ENCODE results near the gene NUDT16L1. TPM values are rescaled to one million over a fixed set of nuclear protein-coding genes. Genes with fewer than 3 reads are reported as not detected.

NUDT16L1 gene
- total RNA-seq, 1 experiment from 2014 or later, result 42.0 TPM

DNA sequence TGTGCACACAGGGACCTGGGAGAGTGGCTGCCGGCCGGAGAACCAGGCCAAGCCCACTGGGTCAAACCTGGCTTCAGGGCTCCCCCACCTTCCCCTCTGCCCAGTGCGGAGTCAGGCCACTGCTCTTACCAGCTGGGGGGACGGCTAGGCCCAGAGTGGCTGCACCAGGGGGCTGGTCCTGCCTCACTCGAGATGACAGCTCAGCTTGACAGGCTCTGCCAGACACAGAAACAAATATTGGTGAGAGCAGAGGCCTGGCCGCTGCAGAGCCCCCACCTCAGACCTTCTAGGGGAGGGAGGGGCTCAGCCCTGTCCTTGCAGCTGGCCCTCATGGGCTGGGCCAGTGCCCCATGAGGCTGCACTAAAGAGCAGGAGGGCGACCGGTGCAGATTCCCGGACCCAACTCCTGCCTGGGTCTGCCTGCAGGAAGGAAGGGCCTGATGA lies 4.5 kb downstream of the NUDT16L1 start:
- Mint-ChIP-seq H3K9me3 (no peaks in the 10 kb centered on the region), H3K36me3 (peaks cover 15% of the 10 kb centered on the region), H3K4me1 (no peaks in the 10 kb centered on the region), H3K4me3 (no peak overlapping the region), H3K27ac (no peak overlapping the region), H3K27me3 (ENCODE audit: low read depth) (no peaks in the 10 kb centered on the region)
- DNase-seq (ENCODE audit: low spot score), result no peak
- no peak for ATAC-seq
- TF ChIP-seq KAT7 (CRISPR knock-in tag; IDR thresholded peaks at IDR 0.05; ENCODE audit: borderline replicate concordance) (no peak), ZNF423 (CRISPR knock-in tag; IDR thresholded peaks at IDR 0.05) (no peak), TCF7 (CRISPR knock-in tag; IDR thresholded peaks at IDR 0.05; ENCODE audit: low read depth) (no peak), FOXP1 (CRISPR knock-in tag; IDR thresholded peaks at IDR 0.05; ENCODE audit: borderline replicate concordance) (no peak), FOXJ3 (CRISPR knock-in tag; IDR thresholded peaks at IDR 0.05; ENCODE audit: borderline replicate concordance) (no peak), SMAD4 (CRISPR knock-in tag; IDR thresholded peaks at IDR 0.05) (no peak), ZNF671 (CRISPR knock-in tag; IDR thresholded peaks at IDR 0.05) (no peak), CREM (CRISPR knock-in tag; IDR thresholded peaks at IDR 0.05) (no peak), ZNF121 (CRISPR knock-in tag; IDR thresholded peaks at IDR 0.05) (no peak), OVOL2 (CRISPR knock-in tag; IDR thresholded peaks at IDR 0.05; ENCODE audit: borderline replicate concordance) (no peak), ATF6 (CRISPR knock-in tag; IDR thresholded peaks at IDR 0.05) (no peak)
- TF ChIP-seq, protein P1, sequence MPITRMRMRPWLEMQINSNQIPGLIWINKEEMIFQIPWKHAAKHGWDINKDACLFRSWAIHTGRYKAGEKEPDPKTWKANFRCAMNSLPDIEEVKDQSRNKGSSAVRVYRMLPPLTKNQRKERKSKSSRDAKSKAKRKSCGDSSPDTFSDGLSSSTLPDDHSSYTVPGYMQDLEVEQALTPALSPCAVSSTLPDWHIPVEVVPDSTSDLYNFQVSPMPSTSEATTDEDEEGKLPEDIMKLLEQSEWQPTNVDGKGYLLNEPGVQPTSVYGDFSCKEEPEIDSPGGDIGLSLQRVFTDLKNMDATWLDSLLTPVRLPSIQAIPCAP (CRISPR knock-in tag; IDR thresholded peaks at IDR 0.05), result no peak
- TF ChIP-seq, protein P2, sequence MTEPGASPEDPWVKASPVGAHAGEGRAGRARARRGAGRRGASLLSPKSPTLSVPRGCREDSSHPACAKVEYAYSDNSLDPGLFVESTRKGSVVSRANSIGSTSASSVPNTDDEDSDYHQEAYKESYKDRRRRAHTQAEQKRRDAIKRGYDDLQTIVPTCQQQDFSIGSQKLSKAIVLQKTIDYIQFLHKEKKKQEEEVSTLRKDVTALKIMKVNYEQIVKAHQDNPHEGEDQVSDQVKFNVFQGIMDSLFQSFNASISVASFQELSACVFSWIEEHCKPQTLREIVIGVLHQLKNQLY (CRISPR knock-in tag; IDR thresholded peaks at IDR 0.05), result no peak
- TF ChIP-seq, protein P3, sequence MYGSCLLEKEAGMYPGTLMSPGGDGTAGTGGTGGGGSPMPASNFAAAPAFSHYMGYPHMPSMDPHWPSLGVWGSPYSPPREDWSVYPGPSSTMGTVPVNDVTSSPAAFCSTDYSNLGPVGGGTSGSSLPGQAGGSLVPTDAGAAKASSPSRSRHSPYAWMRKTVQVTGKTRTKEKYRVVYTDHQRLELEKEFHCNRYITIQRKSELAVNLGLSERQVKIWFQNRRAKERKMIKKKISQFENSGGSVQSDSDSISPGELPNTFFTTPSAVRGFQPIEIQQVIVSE (CRISPR knock-in tag; IDR thresholded peaks at IDR 0.05; ENCODE audit: borderline replicate concordance), result no peak
- TF ChIP-seq, protein P4, sequence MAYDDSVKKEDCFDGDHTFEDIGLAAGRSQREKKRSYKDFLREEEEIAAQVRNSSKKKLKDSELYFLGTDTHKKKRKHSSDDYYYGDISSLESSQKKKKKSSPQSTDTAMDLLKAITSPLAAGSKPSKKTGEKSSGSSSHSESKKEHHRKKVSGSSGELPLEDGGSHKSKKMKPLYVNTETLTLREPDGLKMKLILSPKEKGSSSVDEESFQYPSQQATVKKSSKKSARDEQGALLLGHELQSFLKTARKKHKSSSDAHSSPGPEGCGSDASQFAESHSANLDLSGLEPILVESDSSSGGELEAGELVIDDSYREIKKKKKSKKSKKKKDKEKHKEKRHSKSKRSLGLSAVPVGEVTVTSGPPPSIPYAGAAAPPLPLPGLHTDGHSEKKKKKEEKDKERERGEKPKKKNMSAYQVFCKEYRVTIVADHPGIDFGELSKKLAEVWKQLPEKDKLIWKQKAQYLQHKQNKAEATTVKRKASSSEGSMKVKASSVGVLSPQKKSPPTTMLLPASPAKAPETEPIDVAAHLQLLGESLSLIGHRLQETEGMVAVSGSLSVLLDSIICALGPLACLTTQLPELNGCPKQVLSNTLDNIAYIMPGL (CRISPR knock-in tag; IDR thresholded peaks at IDR 0.05), result no peak
- ChIA-PET POLR2A (interaction anchor here (1.8 kb wide), 1 partner anchor 15 kb away, joined by 4 read pairs; no protein-coding TSS in a partner anchor), CTCF (interaction anchor here (0.6 to 1.7 kb wide), 2 partner anchors 258 to 765 kb away, joined by 4 to 7 read pairs; no protein-coding TSS in a partner anchor)

GRCh38 chr16:4698321-4699045 lies 5.1 kb downstream of the NUDT16L1 start:
- no peak for DNase-seq (ENCODE audit: low spot score)
- CTCF ChIA-PET, result interaction anchor here (1.7 kb wide), 1 partner anchor 257 kb away, joined by 4 read pairs; no protein-coding TSS in a partner anchor
- H3K36me3 Mint-ChIP-seq, result peaks cover 15% of the 10 kb centered on the region

More at GRCh38 chr16:4698321-4699045, 5.1 kb downstream of the NUDT16L1 start:
- TF ChIP-seq MXD4 (CRISPR knock-in tag; IDR thresholded peaks at IDR 0.05; ENCODE audit: borderline replicate concordance), result no peak
- TF ChIP-seq, protein P3 (CRISPR knock-in tag; IDR thresholded peaks at IDR 0.05; ENCODE audit: borderline replicate concordance), result no peak
- H3K27me3 Mint-ChIP-seq (ENCODE audit: low read depth), result no peaks in the 10 kb centered on the region
- POLR2A ChIA-PET, result no interaction called here
- no peaks in the 10 kb centered on the region for H3K9me3 Mint-ChIP-seq
- no peak overlapping the region for H3K27ac Mint-ChIP-seq
- H3K4me1 Mint-ChIP-seq, result no peaks in the 10 kb centered on the region
- H3K4me3 Mint-ChIP-seq, result no peak overlapping the region
- no peak for ATAC-seq
